Breast epithelium (tissue), 3 donors: ENCODE measurements around the gene ZNF536.

ENCODE experiments used
- POLR2A ChIP-seq: fragments of 450-650 bp; IDR thresholded peaks from one replicate; pipeline ENCODE4 v1.6.1; 2016; ENCODE audit warnings: antibody characterized with exemption, mild to moderate bottlenecking, moderate library complexity
- TF ChIP-seq, protein P1 (sequence below), 3 donors: fragments of 450-650 bp; IDR thresholded peaks; one replicate each; pipeline ENCODE4 v1.5.1; 2016 to 2017; ENCODE audit warnings: antibody characterized with exemption in 3 of 3, mild to moderate bottlenecking in 3 of 3, moderate library complexity in 3 of 3

DNA sequence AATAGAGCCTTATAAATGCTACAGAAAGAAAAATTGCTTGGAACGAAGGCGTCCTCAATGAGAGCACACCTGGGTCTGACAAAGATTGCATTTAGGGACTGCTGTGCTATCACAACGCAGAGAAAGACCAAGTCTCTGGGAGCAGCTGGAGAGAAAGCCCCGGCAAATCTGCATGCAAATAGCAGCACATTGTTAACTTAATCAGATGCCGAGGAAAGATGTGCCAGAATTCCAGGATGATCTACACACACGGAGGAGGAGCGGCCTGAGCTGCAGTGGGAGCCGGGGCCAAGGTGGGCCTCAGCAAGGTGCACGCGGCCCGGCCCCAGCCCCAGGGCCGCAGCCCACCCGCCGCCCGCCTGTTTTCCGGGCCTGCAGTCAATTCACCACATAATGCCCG, 1.4 kb downstream of the ZNF536 start:
- no peak for TF ChIP-seq POLR2A
- TF ChIP-seq, protein P1, sequence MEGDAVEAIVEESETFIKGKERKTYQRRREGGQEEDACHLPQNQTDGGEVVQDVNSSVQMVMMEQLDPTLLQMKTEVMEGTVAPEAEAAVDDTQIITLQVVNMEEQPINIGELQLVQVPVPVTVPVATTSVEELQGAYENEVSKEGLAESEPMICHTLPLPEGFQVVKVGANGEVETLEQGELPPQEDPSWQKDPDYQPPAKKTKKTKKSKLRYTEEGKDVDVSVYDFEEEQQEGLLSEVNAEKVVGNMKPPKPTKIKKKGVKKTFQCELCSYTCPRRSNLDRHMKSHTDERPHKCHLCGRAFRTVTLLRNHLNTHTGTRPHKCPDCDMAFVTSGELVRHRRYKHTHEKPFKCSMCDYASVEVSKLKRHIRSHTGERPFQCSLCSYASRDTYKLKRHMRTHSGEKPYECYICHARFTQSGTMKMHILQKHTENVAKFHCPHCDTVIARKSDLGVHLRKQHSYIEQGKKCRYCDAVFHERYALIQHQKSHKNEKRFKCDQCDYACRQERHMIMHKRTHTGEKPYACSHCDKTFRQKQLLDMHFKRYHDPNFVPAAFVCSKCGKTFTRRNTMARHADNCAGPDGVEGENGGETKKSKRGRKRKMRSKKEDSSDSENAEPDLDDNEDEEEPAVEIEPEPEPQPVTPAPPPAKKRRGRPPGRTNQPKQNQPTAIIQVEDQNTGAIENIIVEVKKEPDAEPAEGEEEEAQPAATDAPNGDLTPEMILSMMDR (IDR thresholded peaks at IDR 0.05), result no peak
